ENCODE results near the gene USP17L12. TPM values are rescaled to one million over a fixed set of nuclear protein-coding genes. Genes with fewer than 3 reads are reported as not detected.
"Not testable (repeated sequence)": the region's sequence is repeated elsewhere in the genome, so short reads cannot be mapped to it uniquely, and the experiment has no call there.

Gene USP17L12
- total RNA-seq (2021; ENCODE audit: unreplicated experiment) (not detected), Bru-seq, nascent RNA (not detected), BruChase-seq, experiment 1, labeled RNA remaining after a 6-hour chase (not detected), BruChase-seq, experiment 2, labeled RNA remaining after a 2-hour chase (not detected)
- not detected in 2 replicates for polyA plus RNA-seq (2012)
- long read RNA-seq, result 0 reads

- DNase-seq (ENCODE audit: low read depth, low spot score); POLR2A ChIA-PET; H4K20me1 ChIP-seq (ENCODE audit: insufficient read depth); H3K4me2 ChIP-seq (ENCODE audit: low read length); BruUV-seq (replicated peaks); H3K36me3 ChIP-seq (ENCODE audit: control insufficient read depth in 1 of 2, insufficient read depth in 2 of 2, low read length in 2 of 2); H3K79me2 ChIP-seq (ENCODE audit: insufficient read depth, low read length); H3K27ac ChIP-seq (ENCODE audit: low read depth, low read length); H3K9me3 ChIP-seq (ENCODE audit: control insufficient read depth in 1 of 2, insufficient read depth in 1 of 2, low read depth in 1 of 2, low read length in 2 of 2); H2AFZ ChIP-seq (ENCODE audit: low read depth, low read length, poor library complexity, severe bottlenecking); H3K9ac ChIP-seq (ENCODE audit: low read length); ATAC-seq; intact Hi-C loops (cut with micrococcal nuclease); H3K27me3 ChIP-seq (ENCODE audit: insufficient read depth, low read length); RAD21 ChIA-PET (ENCODE audit: low non-redundant PET in 1 of 2, low total read pairs in 2 of 2, uncharacterized antibody in 2 of 2, unreplicated experiment in 2 of 2); H3K4me1 ChIP-seq (ENCODE audit: control insufficient read depth in 1 of 2, insufficient read depth in 2 of 2, low read length in 2 of 2); H3K4me3 ChIP-seq (replicated peaks in 1 of 2; ENCODE audit: low read depth in 1 of 2, low read length in 2 of 2); H3K9me2 ChIP-seq (ENCODE audit: insufficient read depth); CTCF ChIA-PET: not testable (repeated sequence)
These were observed at the start of gene USP17L12 for GRCh38 chr4:9219852-9220251. Gene USP17L12 (plus strand): TSS chr4:9220152. CDS start chr4:9220152, 0 bp downstream.

- H3K4me2 ChIP-seq (ENCODE audit: low read length); H4K20me1 ChIP-seq (ENCODE audit: insufficient read depth); H3K4me3 ChIP-seq (replicated peaks in 1 of 2; ENCODE audit: low read depth in 1 of 2, low read length in 2 of 2); BruUV-seq (replicated peaks); H3K9me3 ChIP-seq (ENCODE audit: control insufficient read depth in 1 of 2, insufficient read depth in 1 of 2, low read depth in 1 of 2, low read length in 2 of 2); H3K27ac ChIP-seq (ENCODE audit: low read depth, low read length); H3K79me2 ChIP-seq (ENCODE audit: insufficient read depth, low read length); RAD21 ChIA-PET (ENCODE audit: low non-redundant PET in 1 of 2, low total read pairs in 2 of 2, uncharacterized antibody in 2 of 2, unreplicated experiment in 2 of 2); H3K4me1 ChIP-seq (ENCODE audit: control insufficient read depth in 1 of 2, insufficient read depth in 2 of 2, low read length in 2 of 2); H3K27me3 ChIP-seq (ENCODE audit: insufficient read depth, low read length); POLR2A ChIA-PET; CTCF ChIA-PET; H3K9me2 ChIP-seq (ENCODE audit: insufficient read depth); H3K36me3 ChIP-seq (ENCODE audit: control insufficient read depth in 1 of 2, insufficient read depth in 2 of 2, low read length in 2 of 2); ATAC-seq; H2AFZ ChIP-seq (ENCODE audit: low read depth, low read length, poor library complexity, severe bottlenecking); H3K9ac ChIP-seq (ENCODE audit: low read length); intact Hi-C loops (cut with micrococcal nuclease); DNase-seq (ENCODE audit: low read depth, low spot score): not testable (repeated sequence)
These were observed 9.6 kb upstream of the USP17L12 start, which contains the start of gene USP17L10 for GRCh38 chr4:9210357-9210756. Gene USP17L10 (plus strand): TSS chr4:9210657. CDS start chr4:9210657, 0 bp downstream.

- intact Hi-C loops (cut with micrococcal nuclease); ATAC-seq; H3K9me3 ChIP-seq (ENCODE audit: control insufficient read depth in 1 of 2, insufficient read depth in 1 of 2, low read depth in 1 of 2, low read length in 2 of 2); H3K27ac ChIP-seq (ENCODE audit: low read depth, low read length); BruUV-seq (replicated peaks); CTCF ChIA-PET; H3K9me2 ChIP-seq (ENCODE audit: insufficient read depth); H3K4me3 ChIP-seq (replicated peaks in 1 of 2; ENCODE audit: low read depth in 1 of 2, low read length in 2 of 2); H3K4me2 ChIP-seq (ENCODE audit: low read length); H3K36me3 ChIP-seq (ENCODE audit: control insufficient read depth in 1 of 2, insufficient read depth in 2 of 2, low read length in 2 of 2); H3K27me3 ChIP-seq (ENCODE audit: insufficient read depth, low read length); H4K20me1 ChIP-seq (ENCODE audit: insufficient read depth); DNase-seq (ENCODE audit: low read depth, low spot score); H3K4me1 ChIP-seq (ENCODE audit: control insufficient read depth in 1 of 2, insufficient read depth in 2 of 2, low read length in 2 of 2); RAD21 ChIA-PET (ENCODE audit: low non-redundant PET in 1 of 2, low total read pairs in 2 of 2, uncharacterized antibody in 2 of 2, unreplicated experiment in 2 of 2); H2AFZ ChIP-seq (ENCODE audit: low read depth, low read length, poor library complexity, severe bottlenecking); H3K79me2 ChIP-seq (ENCODE audit: insufficient read depth, low read length); POLR2A ChIA-PET; H3K9ac ChIP-seq (ENCODE audit: low read length): not testable (repeated sequence)
These were observed 5.3 kb upstream of the USP17L12 start for GRCh38 chr4:9214701-9215100.

GRCh38 chr4:9215105-9215504 is 4.8 kb upstream of the USP17L12 start, which contains the start of gene USP17L11:
Gene USP17L11 (plus strand): TSS chr4:9215405. CDS start chr4:9215405, 0 bp downstream.
- H3K79me2 ChIP-seq (ENCODE audit: insufficient read depth, low read length); H3K27me3 ChIP-seq (ENCODE audit: insufficient read depth, low read length); CTCF ChIA-PET; H4K20me1 ChIP-seq (ENCODE audit: insufficient read depth); ATAC-seq; POLR2A ChIA-PET; BruUV-seq (replicated peaks); H3K4me1 ChIP-seq (ENCODE audit: control insufficient read depth in 1 of 2, insufficient read depth in 2 of 2, low read length in 2 of 2); H3K4me3 ChIP-seq (replicated peaks in 1 of 2; ENCODE audit: low read depth in 1 of 2, low read length in 2 of 2); H3K9me2 ChIP-seq (ENCODE audit: insufficient read depth); H3K9ac ChIP-seq (ENCODE audit: low read length); RAD21 ChIA-PET (ENCODE audit: low non-redundant PET in 1 of 2, low total read pairs in 2 of 2, uncharacterized antibody in 2 of 2, unreplicated experiment in 2 of 2); intact Hi-C loops (cut with micrococcal nuclease); H3K4me2 ChIP-seq (ENCODE audit: low read length); H3K36me3 ChIP-seq (ENCODE audit: control insufficient read depth in 1 of 2, insufficient read depth in 2 of 2, low read length in 2 of 2); H3K9me3 ChIP-seq (ENCODE audit: control insufficient read depth in 1 of 2, insufficient read depth in 1 of 2, low read depth in 1 of 2, low read length in 2 of 2); H3K27ac ChIP-seq (ENCODE audit: low read depth, low read length); H2AFZ ChIP-seq (ENCODE audit: low read depth, low read length, poor library complexity, severe bottlenecking); DNase-seq (ENCODE audit: low read depth, low spot score): not testable (repeated sequence)

Data from HCT116 (cell line).